ENCODE measurements around the gene ATP6V1G2.

DNA sequence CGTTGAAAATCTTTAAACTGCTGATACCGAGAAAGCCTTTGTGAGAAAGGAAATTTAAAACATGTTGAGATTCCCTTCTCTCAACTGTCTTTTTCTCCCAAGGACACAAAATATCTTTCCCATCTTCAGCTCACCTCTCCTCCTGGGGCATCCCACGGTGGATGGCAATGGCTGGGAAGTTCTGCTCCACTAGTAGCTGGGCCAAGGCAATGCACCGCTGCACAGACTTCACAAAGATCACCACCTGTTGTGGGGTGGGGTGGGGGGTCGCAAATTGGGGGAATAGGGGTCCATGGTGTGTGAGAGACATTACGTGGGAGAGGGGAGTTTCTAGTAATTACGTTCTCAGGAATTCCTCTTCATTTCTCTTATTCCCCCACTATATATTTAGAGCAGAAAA, 15.2 kb downstream of the ATP6V1G2 start:
- TF ChIP-seq POLR2A (IDR thresholded peaks at IDR 0.05; ENCODE audit: low read depth, low read length) (no peak), TAF1 (IDR thresholded peaks at IDR 0.05; ENCODE audit: borderline replicate concordance, low read depth, low read length) (no peak)

Measured in GM12892 (cell line).